ENCODE data around the gene PRDM15. TPM values are rescaled to one million over a fixed set of nuclear protein-coding genes. Genes with fewer than 3 reads are reported as not detected.

Gene PRDM15
- total RNA-seq, 2 experiments from 2014 or later, result 13.2 to 14.5 TPM

DNA sequence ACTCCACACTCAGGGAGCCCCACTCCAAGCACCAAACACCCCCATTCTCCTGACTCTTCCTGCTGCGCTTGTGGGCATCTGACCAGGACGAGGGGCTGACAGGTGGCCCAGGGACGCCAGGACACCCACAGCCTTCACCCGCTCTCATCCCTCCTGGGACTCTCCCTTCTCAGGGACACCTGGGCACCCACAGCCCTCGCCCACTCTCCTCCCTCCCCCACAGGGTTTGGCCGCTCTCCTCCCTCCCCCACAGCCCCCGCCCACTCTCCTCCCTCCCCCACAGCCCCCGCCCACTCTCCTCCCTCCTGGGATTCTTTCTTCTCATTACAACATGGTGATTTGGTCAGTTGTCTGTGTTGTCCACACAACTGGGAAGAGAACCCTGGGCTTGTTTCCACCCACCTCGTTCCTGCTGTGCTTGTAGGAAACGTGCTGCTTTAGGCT is 43.4 kb downstream of the PRDM15 start:
- Mint-ChIP-seq H3K4me3 (no peak overlapping the region), H3K4me1 (ENCODE audit: low read depth) (no peaks in the 10 kb centered on the region), H3K27ac (no peak overlapping the region), H3K36me3 (ENCODE audit: low read depth) (peaks cover 30% of the 10 kb centered on the region), H3K9me3 (no peaks in the 10 kb centered on the region), H3K27me3 (no peaks in the 10 kb centered on the region)
- intact Hi-C loops (cut with micrococcal nuclease), result no loop called here
- TF ChIP-seq, protein P1, sequence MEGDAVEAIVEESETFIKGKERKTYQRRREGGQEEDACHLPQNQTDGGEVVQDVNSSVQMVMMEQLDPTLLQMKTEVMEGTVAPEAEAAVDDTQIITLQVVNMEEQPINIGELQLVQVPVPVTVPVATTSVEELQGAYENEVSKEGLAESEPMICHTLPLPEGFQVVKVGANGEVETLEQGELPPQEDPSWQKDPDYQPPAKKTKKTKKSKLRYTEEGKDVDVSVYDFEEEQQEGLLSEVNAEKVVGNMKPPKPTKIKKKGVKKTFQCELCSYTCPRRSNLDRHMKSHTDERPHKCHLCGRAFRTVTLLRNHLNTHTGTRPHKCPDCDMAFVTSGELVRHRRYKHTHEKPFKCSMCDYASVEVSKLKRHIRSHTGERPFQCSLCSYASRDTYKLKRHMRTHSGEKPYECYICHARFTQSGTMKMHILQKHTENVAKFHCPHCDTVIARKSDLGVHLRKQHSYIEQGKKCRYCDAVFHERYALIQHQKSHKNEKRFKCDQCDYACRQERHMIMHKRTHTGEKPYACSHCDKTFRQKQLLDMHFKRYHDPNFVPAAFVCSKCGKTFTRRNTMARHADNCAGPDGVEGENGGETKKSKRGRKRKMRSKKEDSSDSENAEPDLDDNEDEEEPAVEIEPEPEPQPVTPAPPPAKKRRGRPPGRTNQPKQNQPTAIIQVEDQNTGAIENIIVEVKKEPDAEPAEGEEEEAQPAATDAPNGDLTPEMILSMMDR (IDR thresholded peaks at IDR 0.05), result no peak
- DNase-seq, result no peak
- POLR2A ChIA-PET, result no interaction called here
- no peak for ATAC-seq
- CTCF ChIA-PET, result interaction anchor here (0.9 to 1.1 kb wide), 2 partner anchors 19 to 272 kb away, joined by 3 read pairs; no protein-coding TSS in a partner anchor

DNA sequence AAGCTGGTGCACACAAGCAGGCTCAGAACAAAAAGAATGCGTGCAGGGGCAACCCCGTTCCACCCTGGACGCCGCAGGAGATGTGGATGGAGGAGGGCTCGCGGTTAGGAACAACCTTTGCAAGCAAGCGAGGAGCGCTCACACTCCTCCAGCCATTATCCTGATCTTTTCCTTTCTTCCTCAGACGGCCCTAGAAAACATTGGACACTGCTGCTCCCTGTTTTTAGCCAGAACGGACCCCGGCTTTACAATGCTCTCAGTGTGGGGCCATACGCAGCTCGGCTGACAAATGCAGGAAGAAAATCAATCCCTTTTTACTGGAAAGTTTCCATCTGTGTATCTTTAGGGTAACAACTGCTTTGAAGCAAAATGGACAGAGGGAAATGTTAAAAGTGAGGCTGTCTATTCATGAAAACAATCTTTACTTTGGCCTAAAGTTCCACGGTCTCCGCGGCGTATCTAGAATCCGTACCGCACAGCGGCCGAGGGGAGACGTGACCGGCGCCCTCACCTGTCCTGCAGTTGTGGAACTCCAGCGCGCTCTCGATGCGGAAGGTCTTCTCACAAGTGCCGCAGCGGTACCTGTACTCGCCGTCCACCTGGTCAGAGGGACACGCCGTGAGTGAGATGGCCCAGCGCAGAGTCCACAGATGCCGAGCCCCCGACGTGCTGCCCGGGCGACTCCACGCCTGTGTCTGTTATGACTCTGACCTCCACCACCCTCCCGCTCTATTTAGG is 44.0 kb downstream of the PRDM15 start:
- no peaks in the 10 kb centered on the region for H3K4me1 Mint-ChIP-seq (ENCODE audit: low read depth)
- H3K4me3 Mint-ChIP-seq, result no peak overlapping the region
- DNase-seq, result no peak
- TF ChIP-seq, protein P1 (IDR thresholded peaks at IDR 0.05), result no peak
- intact Hi-C loops (cut with micrococcal nuclease), result no loop called here
- peaks cover 26% of the 10 kb centered on the region for H3K36me3 Mint-ChIP-seq (ENCODE audit: low read depth)
- no peak overlapping the region for H3K27ac Mint-ChIP-seq
- no peaks in the 10 kb centered on the region for H3K9me3 Mint-ChIP-seq
- ChIA-PET POLR2A (no interaction called here), CTCF (no interaction called here)
- no peak for ATAC-seq
- H3K27me3 Mint-ChIP-seq, result no peaks in the 10 kb centered on the region

DNA sequence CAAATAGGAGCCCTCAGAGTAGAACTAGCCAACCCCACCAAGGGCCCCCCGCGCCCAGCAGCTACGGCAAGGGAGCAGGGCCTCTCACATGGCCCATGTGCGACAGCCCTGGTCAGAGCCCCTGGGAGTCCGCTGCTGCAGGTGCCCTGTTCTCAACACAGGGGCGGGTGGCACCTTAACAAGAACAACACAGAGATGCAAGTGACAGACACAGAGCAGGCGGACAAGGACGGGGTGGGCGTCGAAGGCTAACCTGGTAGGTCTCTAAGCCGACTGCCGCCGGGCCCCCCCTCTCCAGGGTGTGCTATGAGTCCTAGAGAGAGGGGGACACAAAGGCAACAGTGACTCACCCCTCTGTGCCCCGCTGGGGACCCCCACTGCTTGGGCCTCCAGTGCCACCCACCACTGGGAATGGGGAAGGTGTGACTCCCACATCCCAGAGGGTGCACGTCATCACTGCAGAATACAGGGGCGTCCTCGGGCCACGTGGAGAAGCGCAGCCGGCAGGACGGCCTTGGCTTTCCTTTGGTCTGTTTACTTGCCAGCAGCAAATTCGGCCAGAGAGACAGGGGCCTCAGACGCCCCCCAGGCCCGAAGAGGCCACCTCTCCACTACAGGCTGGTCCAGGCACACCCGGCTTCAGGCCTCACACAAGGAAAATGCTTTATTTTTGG is 44.8 kb downstream of the PRDM15 start:
- intact Hi-C loops (cut with micrococcal nuclease), result no loop called here
- Mint-ChIP-seq H3K27me3 (no peaks in the 10 kb centered on the region), H3K4me3 (no peak overlapping the region), H3K9me3 (no peaks in the 10 kb centered on the region), H3K4me1 (ENCODE audit: low read depth) (no peaks in the 10 kb centered on the region), H3K27ac (no peak overlapping the region), H3K36me3 (ENCODE audit: low read depth) (peaks cover 22% of the 10 kb centered on the region)
- DNase-seq (no peak), ATAC-seq (no peak)
- TF ChIP-seq, protein P1 (IDR thresholded peaks at IDR 0.05), result no peak
- CTCF ChIA-PET, result no interaction called here
- POLR2A ChIA-PET, result no interaction called here

DNA sequence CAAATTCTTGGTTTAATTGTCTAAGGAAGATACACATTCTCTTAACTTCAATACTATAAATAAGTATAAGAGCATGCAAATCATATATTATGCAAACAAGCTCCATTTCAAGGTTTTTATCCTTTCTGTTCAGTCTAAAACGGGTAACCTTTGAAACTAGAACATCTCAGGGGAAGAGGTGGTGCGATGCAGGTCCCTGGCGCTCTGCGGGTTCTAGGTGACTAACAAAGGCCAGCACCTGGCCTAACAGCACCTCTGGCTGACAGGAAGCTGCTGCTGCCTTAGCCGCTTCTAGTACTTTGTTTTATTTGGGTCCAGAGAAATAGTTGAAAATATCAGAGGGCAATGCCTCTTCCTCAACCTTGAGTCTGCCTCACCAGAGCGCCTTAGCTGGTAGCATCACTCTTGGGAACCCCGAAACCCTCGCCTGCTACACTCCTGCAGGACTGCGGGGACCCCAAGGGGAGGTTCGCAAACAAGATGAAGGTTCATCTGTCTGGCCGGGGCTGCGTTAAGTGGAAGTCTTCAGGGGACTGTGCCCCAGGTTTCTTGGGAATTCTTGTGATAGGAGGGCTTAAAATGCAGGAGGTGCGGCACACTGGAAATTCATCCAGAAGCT is 45.5 kb downstream of the PRDM15 start:
- Mint-ChIP-seq H3K27ac (no peak overlapping the region), H3K27me3 (no peaks in the 10 kb centered on the region), H3K36me3 (ENCODE audit: low read depth) (peaks cover 22% of the 10 kb centered on the region), H3K4me3 (no peak overlapping the region), H3K9me3 (no peaks in the 10 kb centered on the region), H3K4me1 (ENCODE audit: low read depth) (no peaks in the 10 kb centered on the region)
- ChIA-PET CTCF (no interaction called here), POLR2A (no interaction called here)
- DNase-seq, result no peak
- ATAC-seq, result no peak
- TF ChIP-seq, protein P1 (IDR thresholded peaks at IDR 0.05), result no peak
- intact Hi-C loops (cut with micrococcal nuclease), result no loop called here
